MCF 10A (cell line): Measurements from ENCODE around the gene RNF220. TPM values are rescaled to one million over a fixed set of nuclear protein-coding genes. Genes with fewer than 3 reads are reported as not detected.

Experiments
- BruUV-seq: library from RNA; stranded (reverse); fragments of 400-500 nt; replicated peaks from 2 replicates; lab custom pipeline; 2021; lab: Mats Ljungman, UMichigan
- CTCF ChIA-PET: fragments of 300-600 bp; sonication (Branson Sonifier 250); formaldehyde crosslinking; extraction: SDS; loops from one replicate; lab custom pipeline; 2021; ENCODE audit warnings: antibody characterized with exemption, inconsistent platforms; lab: Yijun Ruan, JAX
- POLR2A ChIA-PET: fragments of 300-600, 350-650 bp; sonication (Branson Sonifier 250); formaldehyde crosslinking; extraction: SDS; loops from one replicate; lab custom pipeline; 2020; ENCODE audit warnings: antibody characterized with exemption, inconsistent platforms; lab: Yijun Ruan, JAX
- DNase-seq: peaks from one replicate; pipeline ENCODE4 v3.0.0-alpha.2; 2018; ENCODE audit not compliant: unreplicated experiment
- H3K27ac Mint-ChIP-seq: one replicate; pipeline ENCODE4 v1.8.0; 2022; ENCODE audit warnings: mild to moderate bottlenecking, low read depth, mixed read lengths; ENCODE audit not compliant: unreplicated experiment
- H3K27me3 Mint-ChIP-seq: one replicate; pipeline ENCODE4 v1.8.0; 2022; ENCODE audit warnings: mixed read lengths; ENCODE audit not compliant: insufficient read depth, unreplicated experiment
- H3K36me3 Mint-ChIP-seq: one replicate; pipeline ENCODE4 v1.8.0; 2022; ENCODE audit warnings: mild to moderate bottlenecking, moderate library complexity, mixed read lengths; ENCODE audit not compliant: insufficient read depth, unreplicated experiment
- H3K4me1 Mint-ChIP-seq: one replicate; pipeline ENCODE4 v1.8.0; 2022; ENCODE audit warnings: mixed read lengths; ENCODE audit not compliant: insufficient read depth, unreplicated experiment
- H3K4me3 Mint-ChIP-seq: one replicate; pipeline ENCODE4 v1.8.0; 2022; ENCODE audit warnings: mild to moderate bottlenecking, moderate library complexity, mixed read lengths; ENCODE audit not compliant: unreplicated experiment
- H3K9me3 Mint-ChIP-seq: one replicate; pipeline ENCODE4 v1.8.0; 2022; ENCODE audit warnings: mixed read lengths; ENCODE audit not compliant: unreplicated experiment
- CTCF ChIP-seq: fragments of 200-600 bp; IDR thresholded peaks from one replicate; pipeline ENCODE4 v1.8.0; 2022; ENCODE audit warnings: antibody characterized with exemption, mild to moderate bottlenecking; ENCODE audit not compliant: unreplicated experiment
- intact Hi-C: fragments of 100-400 bp; cut with micrococcal nuclease; formaldehyde crosslinking; loops from 2 replicates; pipeline ENCODE4 v1.14.1; 2022
- total RNA-seq: library from RNA; stranded (reverse); gene quantifications from 2 replicates; pipeline ENCODE4 v1.2.3, GENCODE V29; 2022

RNF220 gene
- total RNA-seq, 1 experiment from 2014 or later, result 67.1 TPM

GRCh38 chr1:44377925-44378784 is 26.9 kb upstream of the RNF220 start:
- POLR2A ChIA-PET, result interaction anchor here (0.6 to 1.2 kb wide), 6 partner anchors 49 to 215 kb away, joined by 3 to 6 read pairs (median 4); no protein-coding TSS in a partner anchor
- intact Hi-C loops, result loop anchor here (1.0 to 5.0 kb wide), 5 partner anchors 45 to 275 kb away; no protein-coding TSS in a partner anchor
- DNase-seq, result peak; percentile 72
- TF ChIP-seq CTCF, result peak; percentile 72
- Mint-ChIP-seq H3K9me3 (no peaks in the 10 kb centered on the region), H3K27ac (no peak overlapping the region), H3K36me3 (no peaks in the 10 kb centered on the region), H3K4me1 (no peaks in the 10 kb centered on the region), H3K4me3 (no peak overlapping the region), H3K27me3 (no peaks in the 10 kb centered on the region)
- no TSS peak for BruUV-seq
- CTCF ChIA-PET, result interaction anchor here (0.5 to 7.5 kb wide), 29 partner anchors 10 to 401 kb away, joined by 3 to 113 read pairs (median 4); no protein-coding TSS in a partner anchor

GRCh38 chr1:44380666-44381177 is 24.3 kb upstream of the RNF220 start:
- Mint-ChIP-seq H3K27me3 (no peaks in the 10 kb centered on the region), H3K4me3 (no peak overlapping the region), H3K9me3 (no peaks in the 10 kb centered on the region), H3K4me1 (no peaks in the 10 kb centered on the region), H3K36me3 (no peaks in the 10 kb centered on the region), H3K27ac (no peak overlapping the region)
- intact Hi-C loops, result no loop called here
- TF ChIP-seq CTCF, result no peak
- no TSS peak for BruUV-seq
- POLR2A ChIA-PET, result interaction anchor here (0.6 to 1.9 kb wide), 4 partner anchors 10 to 216 kb away, joined by 3 to 9 read pairs (median 3); no protein-coding TSS in a partner anchor
- CTCF ChIA-PET, result interaction anchor here (0.5 to 7.5 kb wide), 7 partner anchors 16 to 243 kb away, joined by 3 to 113 read pairs (median 3); no protein-coding TSS in a partner anchor
- no peak for DNase-seq

GRCh38 chr1:44388551-44388950 is 16.5 kb upstream of the RNF220 start:
- BruUV-seq, result no TSS peak
- Mint-ChIP-seq H3K27me3 (no peaks in the 10 kb centered on the region), H3K36me3 (no peaks in the 10 kb centered on the region), H3K27ac (no peak overlapping the region), H3K4me3 (no peak overlapping the region), H3K4me1 (no peaks in the 10 kb centered on the region), H3K9me3 (no peaks in the 10 kb centered on the region)
- POLR2A ChIA-PET, result interaction anchor here (0.8 kb wide), 1 partner anchor 12 kb away, joined by 6 read pairs; no protein-coding TSS in a partner anchor
- no peak for DNase-seq
- CTCF ChIA-PET, result no interaction called here
- intact Hi-C loops, result no loop called here
- TF ChIP-seq CTCF, result no peak

- Mint-ChIP-seq H3K4me1 (no peaks in the 10 kb centered on the region), H3K27me3 (no peaks in the 10 kb centered on the region), H3K4me3 (no peak overlapping the region), H3K36me3 (no peaks in the 10 kb centered on the region), H3K9me3 (no peaks in the 10 kb centered on the region), H3K27ac (no peak overlapping the region)
- ChIA-PET POLR2A (interaction anchor here (0.7 to 0.8 kb wide), 2 partner anchors 11 to 48 kb away, joined by 3 to 6 read pairs; no protein-coding TSS in a partner anchor), CTCF (interaction anchor here (0.9 to 2.6 kb wide), 2 partner anchors 11 to 37 kb away, joined by 3 to 15 read pairs; no protein-coding TSS in a partner anchor)
- no TSS peak for BruUV-seq
- intact Hi-C loops, result no loop called here
- no peak for DNase-seq
- TF ChIP-seq CTCF, result no peak
Measured at GRCh38 chr1:44389437-44389836, 15.6 kb upstream of the RNF220 start.
